IPS-18c (cell line): ENCODE measurements around the gene TRIM37.
"Not testable (repeated sequence)": the region's sequence is repeated elsewhere in the genome, so short reads cannot be mapped to it uniquely, and the experiment has no call there.

Source experiments
- H3K4me3 ChIP-seq: 2 replicates; pipeline ENCODE4 v1.7.0; 2013; ENCODE audit warnings: low read depth, mild to moderate bottlenecking, low read length, moderate library complexity; ENCODE audit not compliant: insufficient read depth
- H3K9me3 ChIP-seq: one replicate; pipeline ENCODE4 v1.6.1; 2013; ENCODE audit warnings: mild to moderate bottlenecking, low read length, moderate library complexity; ENCODE audit not compliant: control insufficient read depth, insufficient read depth

The TRIM37 gene, protein sequence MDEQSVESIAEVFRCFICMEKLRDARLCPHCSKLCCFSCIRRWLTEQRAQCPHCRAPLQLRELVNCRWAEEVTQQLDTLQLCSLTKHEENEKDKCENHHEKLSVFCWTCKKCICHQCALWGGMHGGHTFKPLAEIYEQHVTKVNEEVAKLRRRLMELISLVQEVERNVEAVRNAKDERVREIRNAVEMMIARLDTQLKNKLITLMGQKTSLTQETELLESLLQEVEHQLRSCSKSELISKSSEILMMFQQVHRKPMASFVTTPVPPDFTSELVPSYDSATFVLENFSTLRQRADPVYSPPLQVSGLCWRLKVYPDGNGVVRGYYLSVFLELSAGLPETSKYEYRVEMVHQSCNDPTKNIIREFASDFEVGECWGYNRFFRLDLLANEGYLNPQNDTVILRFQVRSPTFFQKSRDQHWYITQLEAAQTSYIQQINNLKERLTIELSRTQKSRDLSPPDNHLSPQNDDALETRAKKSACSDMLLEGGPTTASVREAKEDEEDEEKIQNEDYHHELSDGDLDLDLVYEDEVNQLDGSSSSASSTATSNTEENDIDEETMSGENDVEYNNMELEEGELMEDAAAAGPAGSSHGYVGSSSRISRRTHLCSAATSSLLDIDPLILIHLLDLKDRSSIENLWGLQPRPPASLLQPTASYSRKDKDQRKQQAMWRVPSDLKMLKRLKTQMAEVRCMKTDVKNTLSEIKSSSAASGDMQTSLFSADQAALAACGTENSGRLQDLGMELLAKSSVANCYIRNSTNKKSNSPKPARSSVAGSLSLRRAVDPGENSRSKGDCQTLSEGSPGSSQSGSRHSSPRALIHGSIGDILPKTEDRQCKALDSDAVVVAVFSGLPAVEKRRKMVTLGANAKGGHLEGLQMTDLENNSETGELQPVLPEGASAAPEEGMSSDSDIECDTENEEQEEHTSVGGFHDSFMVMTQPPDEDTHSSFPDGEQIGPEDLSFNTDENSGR

DNA sequence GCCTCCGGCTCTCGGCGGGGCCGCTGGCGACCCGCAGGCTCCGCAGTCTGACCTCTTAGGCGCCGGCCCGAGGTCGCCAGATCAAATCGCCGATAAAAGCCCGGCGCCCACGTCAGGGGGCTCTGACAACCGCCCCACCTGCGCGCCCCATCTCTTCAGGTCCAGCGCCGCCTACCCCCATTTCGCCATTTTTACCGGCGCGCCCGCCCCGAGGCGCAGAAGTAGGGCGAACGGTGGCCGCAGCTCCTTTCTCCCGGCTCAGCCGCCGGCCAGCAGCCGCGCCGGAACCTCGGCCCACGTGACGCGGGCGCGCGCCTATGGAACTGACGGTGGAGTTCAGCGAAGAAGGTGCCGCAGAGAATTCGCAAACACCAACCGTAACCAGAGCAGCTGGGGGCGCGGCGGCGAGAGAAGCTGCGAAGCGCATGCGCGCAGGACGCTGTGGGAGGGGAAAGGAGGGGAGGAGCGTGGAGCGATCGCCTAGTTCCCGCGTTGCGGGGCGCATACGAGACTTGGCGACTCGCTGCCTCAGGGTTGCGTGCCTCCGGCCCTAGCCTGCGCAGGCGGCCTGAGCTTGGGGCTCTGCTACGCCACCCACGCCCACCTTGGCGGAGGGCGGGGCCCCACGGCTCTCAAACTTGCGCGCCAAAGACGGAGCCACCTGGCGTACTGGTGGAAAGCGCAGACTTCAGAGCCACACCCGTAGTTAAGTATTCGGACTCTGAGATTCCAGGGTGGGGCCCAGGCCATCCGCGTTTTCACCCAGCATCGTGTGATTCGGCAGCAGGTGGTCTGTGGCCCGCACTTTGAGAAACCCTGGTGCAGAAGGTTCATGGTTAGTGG, at the start of gene TRIM37:
Gene TRIM37 (minus strand): TSS at position 418 of the 843 bp plus-strand sequence. CDS start 419 bp downstream, outside the sequence.
- H3K9me3 ChIP-seq = no peaks in the 10 kb centered on the region
- H3K4me3 ChIP-seq = peak within 1 kb of the TSS; percentile 88

DNA sequence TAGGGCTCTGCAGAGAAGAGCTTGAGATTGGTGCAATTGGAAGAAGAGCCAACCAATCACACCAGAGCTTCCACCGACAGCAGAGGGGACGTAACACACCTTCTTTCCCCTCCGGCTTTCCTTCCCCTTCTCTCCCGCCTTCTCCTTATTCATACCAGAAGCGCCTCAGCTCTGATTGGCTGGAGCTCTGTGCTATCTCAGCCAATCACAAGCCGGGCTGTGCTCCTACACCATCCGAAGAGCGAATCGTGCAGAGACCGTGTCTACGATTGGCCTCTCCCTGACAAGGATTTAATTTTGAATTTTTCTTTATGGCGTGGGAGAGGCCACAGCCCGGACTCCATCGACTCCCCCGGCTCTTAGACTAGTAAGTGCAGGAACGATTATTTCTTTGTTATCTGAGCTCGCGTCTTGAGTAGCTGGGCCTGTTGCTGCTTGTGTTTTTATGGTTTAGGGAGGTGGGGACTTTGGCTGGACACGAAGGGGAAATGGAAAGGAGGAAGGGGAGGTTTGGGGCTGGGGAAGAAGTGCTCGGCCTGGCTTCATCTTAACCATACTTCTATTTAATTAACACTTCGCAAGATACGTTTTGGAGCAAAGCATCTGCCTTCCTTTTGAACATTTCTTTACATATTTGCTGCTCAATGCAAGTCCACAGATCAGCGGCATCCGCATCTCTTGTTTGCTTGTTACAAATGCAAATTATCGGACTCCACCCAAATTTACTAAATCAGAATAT, 48.9 kb upstream of the TRIM37 start, which contains the start of gene PRR11:
Gene PRR11 (plus strand): TSS at position 308 of the 739 bp plus-strand sequence. CDS start 14,007 bp downstream, outside the sequence.
- Histone ChIP-seq H3K4me3 (peak within 1 kb of the TSS; percentile 87), H3K9me3 (no peaks in the 10 kb centered on the region)

DNA sequence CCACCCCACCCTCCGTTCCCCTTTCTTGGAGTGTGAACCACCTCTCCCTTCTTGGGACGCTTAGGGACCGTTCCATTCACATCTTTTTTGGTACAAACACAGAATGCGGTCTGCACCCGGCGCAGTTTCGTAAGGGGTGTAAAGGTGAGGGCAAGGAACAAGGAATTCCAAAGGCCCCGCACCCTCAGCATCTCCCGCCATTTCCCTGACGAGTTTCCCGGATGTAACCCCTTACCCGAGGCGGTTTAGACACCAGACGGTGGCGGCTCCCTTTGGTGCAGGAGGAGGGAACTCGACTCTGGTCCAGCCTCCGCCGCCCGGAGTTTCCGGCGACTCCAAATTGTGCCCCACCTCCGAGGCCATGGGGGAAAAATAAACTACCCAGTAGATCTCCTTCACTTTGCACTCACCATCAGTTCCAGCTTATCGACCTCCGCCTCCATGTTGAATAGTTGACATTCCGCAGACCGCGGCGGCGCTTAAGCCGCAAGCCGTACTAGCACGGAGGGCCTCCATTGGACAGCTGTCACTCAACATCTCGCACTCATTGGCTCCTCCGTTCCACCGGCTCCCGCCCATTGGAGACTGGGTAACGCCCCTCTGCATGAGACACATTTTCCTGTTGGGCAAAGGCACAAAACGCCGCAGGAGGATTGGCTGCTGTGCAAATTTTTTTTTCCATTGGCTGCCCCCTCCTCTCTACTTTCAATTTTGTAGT, 48.2 kb upstream of the TRIM37 start, which contains the start of gene SKA2:
Gene SKA2 (minus strand): TSS at position 466 of the 718 bp plus-strand sequence. CDS start 23 bp downstream, at position 443.
- Histone ChIP-seq H3K4me3 (peak within 1 kb of the TSS; percentile 87), H3K9me3 (no peaks in the 10 kb centered on the region)

DNA sequence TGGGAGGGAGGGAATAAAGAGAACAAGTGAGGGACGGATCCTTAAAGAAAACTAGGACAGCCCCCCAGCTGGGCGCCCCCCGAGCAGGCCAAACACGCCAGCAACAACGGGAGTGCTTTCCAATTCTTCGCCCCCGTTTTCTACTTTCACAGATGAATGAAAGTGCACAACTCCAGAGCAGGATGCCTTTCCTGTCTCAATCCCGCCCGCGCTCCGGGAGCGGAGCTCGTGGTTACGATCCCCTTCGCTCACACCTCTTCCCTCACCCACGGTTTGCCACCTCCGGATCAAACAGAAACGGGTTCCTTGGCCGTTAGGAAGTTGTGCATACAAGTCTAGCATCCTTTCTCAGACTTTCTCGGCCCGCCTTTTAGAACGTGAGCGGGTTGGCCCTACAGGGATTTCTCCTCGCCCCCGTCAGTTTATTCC, 47.6 kb upstream of the TRIM37 start:
- peak overlapping the region; percentile 87 for H3K4me3 ChIP-seq
- H3K9me3 ChIP-seq = no peaks in the 10 kb centered on the region

DNA sequence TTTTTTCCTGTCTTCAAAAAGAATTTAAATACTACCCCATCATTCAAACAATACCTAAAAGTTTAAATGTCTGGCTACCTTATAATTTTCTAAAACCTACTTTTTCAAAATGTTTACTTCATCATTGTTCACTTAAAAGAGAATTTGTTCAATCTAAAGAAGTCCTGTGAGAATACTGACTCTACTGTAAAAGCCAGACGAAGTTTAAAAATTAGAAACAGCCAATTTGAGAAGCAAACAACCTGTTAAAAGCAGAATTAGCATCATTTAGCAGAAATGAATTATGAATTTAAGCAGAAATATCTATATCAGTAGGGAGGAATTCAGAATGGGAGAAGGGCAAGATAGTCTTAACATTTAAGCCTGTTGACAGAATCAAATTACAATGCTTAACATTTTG, 46.2 kb upstream of the TRIM37 start:
- H3K9me3 ChIP-seq = no peaks in the 10 kb centered on the region
- no peak overlapping the region for H3K4me3 ChIP-seq

DNA sequence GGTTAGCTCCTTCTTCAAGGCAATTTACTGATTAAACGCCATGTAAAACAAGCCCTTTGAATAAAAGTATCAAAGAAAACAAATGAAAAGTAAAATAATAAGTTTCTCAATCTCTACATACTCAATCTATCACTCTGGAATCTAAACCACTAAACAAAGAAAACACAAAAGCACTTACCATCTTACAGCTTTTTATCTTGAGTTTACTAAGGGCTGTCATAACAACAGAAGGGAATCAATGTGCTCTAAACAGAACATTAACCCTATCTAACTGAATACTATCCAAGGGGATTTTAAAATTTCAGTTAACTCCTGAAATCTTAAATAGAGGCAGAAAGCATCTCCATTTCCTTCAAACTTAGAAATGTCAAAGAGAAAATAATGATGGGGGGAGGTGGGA, 44.9 kb upstream of the TRIM37 start:
- no peak overlapping the region for H3K4me3 ChIP-seq

DNA sequence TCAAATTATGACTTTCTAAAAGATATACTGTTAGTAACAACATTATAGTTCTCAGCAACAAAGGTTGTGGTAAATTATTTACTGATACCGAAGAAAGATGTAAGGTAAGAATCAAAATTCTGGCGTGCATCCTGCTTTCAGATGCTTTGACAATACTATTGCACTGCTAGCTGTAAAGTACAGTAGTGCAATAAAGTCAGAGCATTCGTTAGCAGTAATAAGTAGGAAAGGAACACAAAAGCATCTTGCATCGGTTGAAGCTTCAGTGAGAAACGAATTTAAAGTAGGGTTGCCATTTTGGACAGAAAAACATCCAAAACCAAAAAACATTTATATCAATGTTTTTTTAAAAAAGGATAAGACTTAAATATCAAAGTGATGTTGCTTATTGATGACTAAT, 44.3 kb upstream of the TRIM37 start:
- Histone ChIP-seq H3K4me3 (no peak overlapping the region), H3K9me3 (no peaks in the 10 kb centered on the region)

More for the DNA sequence above, 44.9 kb upstream of the TRIM37 start:
- no peaks in the 10 kb centered on the region for H3K9me3 ChIP-seq

DNA sequence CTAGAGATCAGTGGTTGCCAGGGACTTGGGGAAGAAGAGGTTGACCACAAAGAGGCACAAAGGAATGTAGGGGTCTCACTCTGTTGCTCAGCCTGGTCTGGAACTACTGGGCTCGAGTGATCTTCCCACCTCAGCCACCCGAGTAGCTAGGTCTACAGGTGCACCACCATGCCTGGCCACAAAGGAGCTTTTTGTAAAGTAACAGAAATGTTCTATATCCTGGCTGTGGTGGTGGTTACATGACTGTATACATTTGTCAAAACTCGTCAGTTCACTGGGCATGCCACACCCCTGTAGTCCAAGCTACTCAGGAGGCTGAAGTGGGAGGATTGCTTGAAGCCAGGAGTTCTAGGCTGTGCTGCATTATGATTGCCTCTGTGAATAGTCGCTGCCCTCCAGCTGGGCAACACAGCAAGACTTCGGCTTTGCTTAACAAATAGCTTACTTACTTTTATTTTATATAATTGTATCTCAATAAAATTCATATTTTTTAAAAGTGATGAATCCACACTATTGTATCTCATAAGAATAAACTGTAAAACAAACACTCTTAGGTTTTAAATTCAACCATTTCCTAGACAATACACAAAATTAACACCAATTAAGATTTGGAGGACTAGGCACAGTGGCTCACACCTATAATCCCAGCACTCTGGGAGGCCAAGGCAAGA, 43.3 kb upstream of the TRIM37 start:
- H3K4me3 ChIP-seq = no peak overlapping the region
- no peaks in the 10 kb centered on the region for H3K9me3 ChIP-seq

DNA sequence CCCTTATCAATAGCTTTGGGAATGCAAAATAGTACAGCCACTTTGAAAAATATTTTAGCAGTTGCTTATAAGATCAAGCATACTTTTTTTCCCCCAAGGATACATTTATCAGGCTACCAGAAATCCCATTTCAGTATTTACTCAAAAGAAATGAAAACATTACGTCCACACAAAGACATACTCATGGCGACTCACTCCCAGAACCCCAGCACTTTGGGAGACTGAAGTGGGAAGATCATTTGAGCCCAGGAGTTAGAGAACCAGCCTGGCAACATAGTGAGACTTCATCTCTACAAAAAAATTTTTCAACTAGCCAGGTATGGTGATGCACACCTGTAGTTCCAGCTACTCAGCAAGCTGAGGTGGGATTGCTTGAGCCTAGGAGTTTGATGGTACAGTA, 42.4 kb upstream of the TRIM37 start:
- no peak overlapping the region for H3K4me3 ChIP-seq
- peaks cover under 1% of the 10 kb centered on the region for H3K9me3 ChIP-seq

DNA sequence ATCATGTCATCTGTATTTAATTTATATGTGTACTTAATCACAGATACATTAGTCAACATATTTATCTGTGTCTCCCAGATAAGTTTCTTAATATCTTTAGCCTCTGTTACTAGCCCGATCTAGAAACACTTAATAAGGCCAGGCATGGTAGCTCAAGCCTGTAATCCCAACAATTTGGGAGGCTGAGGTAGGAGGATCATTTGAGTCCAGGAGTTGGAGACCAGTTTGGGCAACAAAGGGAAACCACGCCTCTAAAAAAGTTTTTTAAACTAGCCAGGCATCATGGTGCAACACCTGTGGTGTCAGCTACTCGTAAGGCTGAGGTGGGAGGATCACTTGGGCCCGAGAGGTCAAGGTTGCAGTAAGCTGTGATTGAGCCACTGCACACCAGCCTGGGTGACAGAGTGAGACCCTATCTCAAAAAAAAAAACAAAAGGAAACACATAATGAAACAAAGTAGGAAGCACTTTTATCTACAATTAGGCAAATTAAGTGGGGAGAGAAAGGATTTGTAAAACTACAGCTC, 39.0 kb upstream of the TRIM37 start:
- Histone ChIP-seq H3K4me3 (no peak overlapping the region), H3K9me3 (peaks cover 2% of the 10 kb centered on the region)

DNA sequence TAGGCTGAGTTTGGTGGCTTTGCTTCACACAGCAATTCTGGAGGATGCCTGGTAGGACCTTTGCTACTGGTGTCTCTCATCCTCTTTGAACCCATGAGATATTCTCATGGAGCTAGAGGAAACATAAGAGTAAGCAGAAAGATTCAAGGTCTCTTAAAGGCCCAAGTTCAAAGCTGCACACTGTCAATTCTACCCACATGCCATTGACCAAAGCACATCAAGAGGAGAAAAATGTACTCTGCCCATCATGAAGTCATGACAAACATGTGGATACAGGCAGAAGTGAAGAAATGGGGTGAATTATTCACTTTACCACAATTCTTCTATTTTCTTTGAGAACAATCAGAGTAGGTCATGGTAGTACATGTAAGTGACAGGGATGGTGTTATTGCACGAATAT, 35.2 kb upstream of the TRIM37 start:
- no peak overlapping the region for H3K4me3 ChIP-seq
- H3K9me3 ChIP-seq = peaks cover 2% of the 10 kb centered on the region

DNA sequence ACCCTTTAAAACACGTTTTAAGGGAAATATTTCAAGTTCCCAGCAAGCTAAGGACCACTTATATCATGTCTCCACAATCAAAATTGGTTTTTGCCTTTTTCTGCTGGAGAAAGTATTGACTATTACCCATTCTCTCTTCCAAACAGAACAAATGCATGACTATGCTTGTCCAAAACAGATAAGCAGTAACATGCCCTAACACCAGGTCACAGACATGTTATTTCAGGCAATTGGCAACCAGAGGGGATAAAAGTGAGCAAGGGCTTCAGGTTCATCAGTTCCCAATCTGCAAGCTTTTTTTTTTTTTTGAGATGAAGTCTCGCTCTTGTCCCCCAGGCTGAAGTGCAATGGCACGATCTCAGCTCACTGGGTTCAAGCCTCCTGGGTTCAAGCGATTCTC, 33.3 kb upstream of the TRIM37 start:
- no peak overlapping the region for H3K4me3 ChIP-seq
- H3K9me3 ChIP-seq = peaks cover 2% of the 10 kb centered on the region

DNA sequence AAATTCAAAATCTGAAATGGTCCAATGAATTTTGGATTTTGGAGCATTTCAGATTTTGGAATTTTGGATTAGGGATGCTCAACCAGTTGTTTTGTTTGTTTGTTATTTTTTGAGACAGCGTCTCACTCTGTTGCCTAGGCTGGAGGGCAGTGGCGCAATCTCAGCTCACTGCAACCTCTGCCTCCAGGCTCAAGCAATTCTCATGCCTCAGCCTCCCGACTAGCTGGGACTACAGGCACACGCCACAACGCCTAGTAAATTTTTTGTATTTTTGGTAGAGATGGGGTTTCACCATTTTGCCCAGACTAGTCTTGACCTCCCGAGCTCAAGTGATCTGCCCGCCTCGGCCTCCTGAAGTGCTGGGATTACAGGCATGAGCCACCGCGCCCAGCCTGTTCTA, 31.7 kb upstream of the TRIM37 start:
- not testable (repeated sequence) for H3K9me3 ChIP-seq

DNA sequence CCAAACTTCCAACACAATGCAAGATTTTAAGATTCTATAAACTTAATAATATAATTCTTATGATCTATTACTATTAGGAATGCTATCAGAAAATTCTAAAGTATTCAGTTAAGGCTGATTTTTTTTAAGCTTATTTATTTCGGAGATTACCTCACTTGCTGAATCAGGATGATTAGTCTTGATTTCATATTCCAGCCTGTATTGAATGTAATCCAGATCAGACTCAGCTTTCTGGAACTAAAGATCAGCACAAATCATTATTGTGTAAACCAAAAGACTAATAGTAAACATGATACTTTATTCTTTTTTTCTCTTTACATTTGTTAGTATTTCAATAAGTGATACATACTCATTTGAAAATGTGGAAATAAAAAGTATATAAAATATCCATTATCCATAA, 24.5 kb upstream of the TRIM37 start:
- Histone ChIP-seq H3K9me3 (no peaks in the 10 kb centered on the region), H3K4me3 (no peak overlapping the region)

More for the DNA sequence above, 31.7 kb upstream of the TRIM37 start:
- not testable (repeated sequence) for H3K4me3 ChIP-seq

DNA sequence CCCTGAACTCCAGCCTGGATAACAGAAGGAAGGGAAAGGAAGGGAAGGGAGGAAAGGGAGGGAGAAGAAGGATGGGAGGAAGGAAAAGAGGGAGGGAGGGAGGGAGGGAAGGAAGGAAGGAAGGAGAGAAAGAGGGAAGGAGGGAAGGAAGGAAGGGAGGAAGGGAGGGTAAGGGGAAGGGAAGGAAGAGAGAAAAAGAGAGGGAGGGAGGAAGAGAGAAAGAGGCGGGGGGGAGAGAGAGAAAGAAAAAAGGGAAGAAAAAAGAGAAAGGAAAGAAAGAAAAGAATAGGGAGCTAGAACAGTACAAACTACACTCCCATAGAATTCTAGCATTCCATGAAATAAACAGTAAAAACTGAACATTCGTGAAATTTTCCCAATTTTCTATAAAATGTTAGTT, 23.1 kb upstream of the TRIM37 start:
- Histone ChIP-seq H3K4me3 (no peak overlapping the region), H3K9me3 (no peaks in the 10 kb centered on the region)
